ENCODE data around the gene OR2T8.

DNA sequence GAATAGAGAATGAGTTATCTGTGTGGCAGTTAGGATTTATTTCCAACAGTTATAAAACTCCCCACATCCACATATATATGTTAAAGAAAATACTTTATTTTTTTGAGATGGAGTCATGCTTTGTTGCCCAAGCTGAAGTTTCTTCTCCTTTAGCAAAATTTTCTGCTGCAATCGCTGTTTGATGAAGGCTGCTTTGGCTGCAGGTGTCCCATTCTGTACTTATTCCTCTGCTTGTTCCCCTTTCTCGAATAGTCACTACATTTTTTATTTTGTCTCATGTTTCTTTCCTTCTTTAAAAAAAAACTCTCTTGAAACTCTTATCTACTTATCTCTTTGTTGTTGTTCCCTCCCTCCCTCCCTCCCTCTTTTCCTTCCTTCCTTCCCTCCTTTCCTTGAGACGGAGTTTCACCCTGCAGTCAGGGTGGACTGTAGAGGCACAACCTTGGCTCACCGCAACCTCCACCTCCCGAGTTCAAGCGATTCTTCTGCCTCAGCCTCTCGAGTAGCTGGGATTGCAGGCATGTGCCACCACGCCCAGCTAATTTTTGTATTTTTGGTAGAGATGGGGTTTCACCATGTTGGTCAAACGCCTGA lies 14.0 kb upstream of the OR2T8 start:
- TF ChIP-seq, protein P1, sequence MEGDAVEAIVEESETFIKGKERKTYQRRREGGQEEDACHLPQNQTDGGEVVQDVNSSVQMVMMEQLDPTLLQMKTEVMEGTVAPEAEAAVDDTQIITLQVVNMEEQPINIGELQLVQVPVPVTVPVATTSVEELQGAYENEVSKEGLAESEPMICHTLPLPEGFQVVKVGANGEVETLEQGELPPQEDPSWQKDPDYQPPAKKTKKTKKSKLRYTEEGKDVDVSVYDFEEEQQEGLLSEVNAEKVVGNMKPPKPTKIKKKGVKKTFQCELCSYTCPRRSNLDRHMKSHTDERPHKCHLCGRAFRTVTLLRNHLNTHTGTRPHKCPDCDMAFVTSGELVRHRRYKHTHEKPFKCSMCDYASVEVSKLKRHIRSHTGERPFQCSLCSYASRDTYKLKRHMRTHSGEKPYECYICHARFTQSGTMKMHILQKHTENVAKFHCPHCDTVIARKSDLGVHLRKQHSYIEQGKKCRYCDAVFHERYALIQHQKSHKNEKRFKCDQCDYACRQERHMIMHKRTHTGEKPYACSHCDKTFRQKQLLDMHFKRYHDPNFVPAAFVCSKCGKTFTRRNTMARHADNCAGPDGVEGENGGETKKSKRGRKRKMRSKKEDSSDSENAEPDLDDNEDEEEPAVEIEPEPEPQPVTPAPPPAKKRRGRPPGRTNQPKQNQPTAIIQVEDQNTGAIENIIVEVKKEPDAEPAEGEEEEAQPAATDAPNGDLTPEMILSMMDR (conservative IDR thresholded peaks at IDR 0.05) = no peak
- no peak for TF ChIP-seq EZH2 (IDR thresholded peaks at IDR 0.05; ENCODE audit: low read depth)
